DMS53 treated with DMSO at 0.1 percent for 48 hours (cell line): ENCODE measurements around the gene OBSCN.
A peak's percentile ranks its signal among the peaks of the same experiment; 100 is the strongest.

Source experiments
- DNase-seq: peaks from one replicate; lab custom pipeline; 2025; ENCODE audit not compliant: unreplicated experiment; lab: John Stamatoyannopoulos, UW

Gene OBSCN

DNA sequence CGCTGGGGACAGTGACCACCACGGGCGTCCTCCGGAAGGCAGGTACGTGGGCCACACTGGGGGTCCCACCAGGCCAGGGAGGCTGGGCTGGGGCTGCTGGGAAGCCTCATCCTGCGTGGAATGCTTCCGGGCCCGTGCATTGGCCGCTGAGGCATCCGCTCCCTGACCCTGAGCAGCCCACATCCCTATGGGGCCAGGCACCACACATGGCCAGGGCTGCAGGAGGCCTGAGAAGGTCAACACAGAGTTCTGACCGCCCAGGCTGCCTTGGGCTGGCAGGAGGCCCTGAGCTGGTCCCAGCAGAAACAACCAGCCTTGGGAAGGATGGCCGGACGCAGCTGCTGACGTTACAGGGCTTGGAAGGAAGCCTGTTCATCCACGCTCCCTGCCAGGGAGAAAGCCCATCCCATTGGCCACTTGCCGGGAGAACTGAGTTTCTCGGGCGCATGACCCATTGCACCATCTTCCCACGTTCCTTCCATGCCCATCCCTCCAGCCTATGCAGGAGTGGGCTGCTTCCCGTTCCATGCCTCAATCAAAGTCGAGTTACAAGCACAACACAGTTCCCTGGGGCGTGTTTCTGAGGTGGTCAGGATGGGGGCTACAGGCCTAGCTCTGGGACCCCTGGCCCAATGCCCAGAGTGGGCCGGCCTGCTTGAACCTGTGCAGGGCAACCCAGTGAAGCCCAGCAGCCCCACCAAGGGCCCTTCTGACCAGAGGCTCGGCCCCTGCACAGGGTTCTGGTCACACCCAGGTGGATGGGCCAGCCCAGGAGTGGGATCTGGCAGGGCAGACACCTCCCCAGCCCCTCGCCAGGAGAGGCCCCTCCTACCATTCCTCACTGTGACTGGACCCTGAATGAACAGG, 167.1 kb downstream of the OBSCN start:
- DNase-seq: no peak

DNA sequence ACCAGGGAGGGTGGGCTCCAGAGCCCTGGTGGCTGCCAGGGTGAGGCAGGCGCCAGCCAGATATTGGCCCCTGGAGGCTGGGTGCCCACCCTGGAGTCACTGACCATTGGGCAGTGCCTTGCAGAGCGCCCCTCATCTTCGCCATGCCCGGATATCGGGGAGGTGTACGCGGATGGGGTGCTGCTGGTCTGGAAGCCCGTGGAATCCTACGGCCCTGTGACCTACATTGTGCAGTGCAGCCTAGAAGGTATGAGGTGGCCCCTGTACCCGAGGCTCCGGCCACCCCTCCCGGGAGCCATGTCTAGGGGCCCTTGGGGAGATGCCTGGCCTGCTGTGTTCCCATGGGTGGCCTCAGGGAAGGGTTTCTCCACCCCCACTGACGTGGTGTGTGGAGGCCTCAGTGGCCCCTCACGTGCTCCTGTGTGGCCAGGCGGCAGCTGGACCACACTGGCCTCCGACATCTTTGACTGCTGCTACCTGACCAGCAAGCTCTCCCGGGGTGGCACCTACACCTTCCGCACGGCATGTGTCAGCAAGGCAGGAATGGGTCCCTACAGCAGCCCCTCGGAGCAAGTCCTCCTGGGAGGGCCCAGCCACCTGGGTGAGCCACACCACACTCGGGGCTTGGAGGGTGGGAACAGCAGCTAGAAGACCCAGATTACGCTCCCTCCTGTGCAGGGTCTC, 167.9 kb downstream of the OBSCN start:
- DNase-seq: no peak

DNA sequence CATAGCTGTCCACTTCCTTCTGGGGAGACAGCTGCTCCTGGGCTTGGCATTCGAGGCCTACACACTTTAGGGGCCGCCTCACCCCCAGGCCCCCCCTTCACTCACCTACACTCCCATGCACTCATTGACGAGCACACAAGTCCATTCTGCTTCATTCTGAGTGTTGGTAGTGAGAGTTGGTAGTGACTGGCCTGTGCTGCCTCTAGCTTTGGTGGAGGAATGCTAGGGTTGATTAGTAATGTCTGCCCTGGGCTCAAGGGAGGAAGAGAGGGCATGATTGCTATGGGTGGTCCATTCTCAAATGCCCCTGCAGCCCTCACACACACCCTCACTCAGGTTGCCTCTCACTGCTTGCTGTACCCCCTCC, 168.4 kb downstream of the OBSCN start:
- DNase-seq: no peak

DNA sequence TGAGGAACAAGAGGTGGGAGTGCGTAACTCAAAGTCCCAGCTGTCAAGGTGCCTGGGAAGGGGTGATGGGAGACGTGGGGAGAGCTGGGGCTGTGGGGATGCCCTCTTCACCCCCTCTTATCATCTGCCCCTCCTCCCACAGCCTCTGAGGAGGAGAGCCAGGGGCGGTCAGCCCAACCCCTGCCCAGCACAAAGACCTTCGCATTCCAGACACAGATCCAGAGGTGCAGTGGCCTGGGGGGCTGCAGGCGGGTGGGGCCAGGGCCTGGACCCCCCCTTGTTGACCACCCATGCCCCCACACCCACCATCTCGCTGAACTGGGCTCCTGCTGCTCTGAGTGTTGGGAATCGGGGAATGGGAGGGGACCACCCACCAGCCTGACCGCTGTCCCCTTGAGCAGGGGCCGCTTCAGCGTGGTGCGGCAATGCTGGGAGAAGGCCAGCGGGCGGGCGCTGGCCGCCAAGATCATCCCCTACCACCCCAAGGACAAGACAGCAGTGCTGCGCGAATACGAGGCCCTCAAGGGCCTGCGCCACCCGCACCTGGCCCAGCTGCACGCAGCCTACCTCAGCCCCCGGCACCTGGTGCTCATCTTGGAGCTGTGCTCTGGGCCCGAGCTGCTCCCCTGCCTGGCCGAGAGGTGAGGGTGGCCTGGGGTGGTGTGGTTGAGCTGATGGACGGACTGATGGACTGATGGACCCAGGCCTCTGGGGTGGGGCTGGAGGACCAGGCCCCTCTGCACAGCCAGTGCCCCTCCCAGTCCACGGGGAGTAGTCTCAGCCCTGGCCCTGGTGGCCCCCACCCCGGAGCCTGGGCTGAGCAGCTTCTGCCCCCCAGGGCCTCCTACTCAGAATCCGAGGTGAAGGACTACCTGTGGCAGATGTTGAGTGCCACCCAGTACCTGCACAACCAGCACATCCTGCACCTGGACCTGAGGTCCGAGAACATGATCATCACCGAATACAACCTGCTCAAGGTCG, 169.1 kb downstream of the OBSCN start:
- no peak for DNase-seq

DNA sequence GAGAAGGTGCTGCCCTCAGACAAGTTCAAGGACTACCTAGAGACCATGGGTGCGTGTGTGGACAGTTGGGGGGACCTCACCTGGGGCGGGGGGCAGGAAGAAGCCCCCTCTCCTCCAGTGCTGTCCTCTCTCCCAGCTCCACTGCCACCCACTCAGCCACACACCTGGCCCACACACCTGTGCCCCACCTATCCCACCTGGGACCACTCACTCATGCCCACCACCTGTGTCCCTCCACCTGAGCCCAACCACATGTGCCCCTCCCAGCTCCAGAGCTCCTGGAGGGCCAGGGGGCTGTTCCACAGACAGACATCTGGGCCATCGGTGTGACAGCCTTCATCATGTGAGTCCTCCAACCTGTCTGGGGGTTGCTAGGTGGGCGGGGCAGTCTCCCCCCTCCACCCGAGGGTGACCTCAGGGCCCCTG, 169.8 kb downstream of the OBSCN start:
- DNase-seq: no peak

DNA sequence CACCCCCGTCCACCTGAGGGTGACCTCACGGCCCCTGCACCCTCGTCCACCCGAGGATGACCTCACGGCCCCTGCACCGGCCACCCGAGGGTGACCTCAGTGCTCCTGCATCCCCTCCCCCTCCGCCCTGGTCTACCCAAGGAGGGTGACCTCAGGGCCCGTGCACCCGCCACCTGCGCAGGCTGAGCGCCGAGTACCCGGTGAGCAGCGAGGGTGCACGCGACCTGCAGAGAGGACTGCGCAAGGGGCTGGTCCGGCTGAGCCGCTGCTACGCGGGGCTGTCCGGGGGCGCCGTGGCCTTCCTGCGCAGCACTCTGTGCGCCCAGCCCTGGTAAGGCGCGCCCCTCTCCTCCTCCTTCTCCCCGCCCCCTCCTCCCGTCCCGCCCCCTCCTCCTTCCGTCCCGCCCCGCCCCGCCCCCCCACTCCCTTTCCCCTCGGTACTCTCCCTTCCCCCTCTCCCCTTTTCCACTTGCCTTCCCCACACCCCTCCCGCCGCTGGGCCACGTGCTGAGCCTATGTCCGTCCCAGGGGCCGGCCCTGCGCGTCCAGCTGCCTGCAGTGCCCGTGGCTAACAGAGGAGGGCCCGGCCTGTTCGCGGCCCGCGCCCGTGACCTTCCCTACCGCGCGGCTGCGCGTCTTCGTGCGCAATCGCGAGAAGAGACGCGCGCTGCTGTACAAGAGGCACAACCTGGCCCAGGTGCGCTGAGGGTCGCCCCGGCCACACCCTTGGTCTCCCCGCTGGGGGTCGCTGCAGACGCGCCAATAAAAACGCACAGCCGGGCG, 170.4 kb downstream of the OBSCN start:
- peak; percentile 58 for DNase-seq

DNA sequence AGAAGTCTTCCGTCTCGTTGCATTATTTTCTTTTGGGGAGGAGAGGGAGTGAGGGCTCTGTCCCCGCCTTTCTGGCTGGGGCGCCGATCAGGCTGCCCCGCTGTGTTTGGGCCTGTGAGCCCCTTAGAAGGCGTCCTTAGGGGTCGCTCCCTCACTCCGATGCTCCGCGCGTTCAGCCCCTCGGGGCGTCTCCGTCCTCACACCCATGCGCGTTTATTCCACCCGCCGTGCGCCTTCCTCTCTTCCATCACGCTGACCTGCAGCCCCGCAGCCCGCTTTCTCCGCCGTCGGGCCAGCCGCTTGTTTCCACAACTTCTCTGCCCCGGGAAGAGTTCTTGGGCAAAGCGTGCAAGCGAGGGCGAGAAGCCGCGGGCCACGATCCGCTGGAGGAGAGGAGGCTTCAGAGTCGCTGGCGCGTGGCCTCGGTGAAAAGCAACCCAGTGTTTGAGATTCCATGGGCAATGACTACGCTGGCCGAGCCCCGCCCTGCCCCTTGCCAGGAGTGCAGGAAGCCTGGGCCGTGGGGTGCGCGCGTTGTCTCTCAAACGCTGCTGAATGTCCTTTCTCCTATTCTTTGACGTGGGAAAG, 171.1 kb downstream of the OBSCN start:
- DNase-seq: peak; percentile 25

DNA sequence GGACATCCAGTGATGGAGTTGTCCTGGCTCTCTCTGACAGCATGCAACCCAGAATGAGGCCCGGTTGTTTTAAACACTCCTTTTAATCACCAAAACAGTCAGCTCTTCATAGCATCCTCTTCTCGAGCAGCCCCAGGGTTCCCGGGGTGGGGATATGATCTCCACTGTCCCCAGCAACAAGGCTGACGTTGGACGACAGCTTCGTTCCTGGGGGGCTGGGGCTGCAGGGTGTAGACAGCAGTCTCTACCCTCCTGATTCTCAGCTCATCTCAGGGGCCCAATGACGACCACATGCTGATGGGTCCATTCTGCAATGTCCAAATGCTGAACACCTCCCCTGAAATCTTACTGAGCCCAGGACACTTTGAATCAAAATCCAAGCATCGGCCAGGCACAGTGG, 171.8 kb downstream of the OBSCN start:
- no peak for DNase-seq

DNA sequence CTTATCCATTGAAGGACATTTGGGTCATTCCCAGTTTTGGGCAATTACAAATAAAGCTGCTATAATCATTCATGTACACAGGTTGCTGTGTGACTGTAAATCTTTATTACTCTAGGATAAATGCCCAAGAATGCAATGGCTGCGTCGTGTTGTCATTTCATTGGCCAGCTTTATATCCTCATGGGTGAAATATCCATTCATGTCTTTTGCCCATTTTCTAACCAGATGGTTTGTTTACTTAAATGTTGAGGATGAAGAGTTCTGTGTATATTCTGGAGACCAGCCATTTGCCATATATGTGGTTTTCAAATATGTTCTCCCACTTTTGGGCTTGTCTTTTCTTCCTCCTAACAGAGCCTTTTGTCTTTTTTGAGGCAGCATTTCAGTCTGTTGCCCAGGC, 173.5 kb downstream of the OBSCN start:
- DNase-seq: no peak

DNA sequence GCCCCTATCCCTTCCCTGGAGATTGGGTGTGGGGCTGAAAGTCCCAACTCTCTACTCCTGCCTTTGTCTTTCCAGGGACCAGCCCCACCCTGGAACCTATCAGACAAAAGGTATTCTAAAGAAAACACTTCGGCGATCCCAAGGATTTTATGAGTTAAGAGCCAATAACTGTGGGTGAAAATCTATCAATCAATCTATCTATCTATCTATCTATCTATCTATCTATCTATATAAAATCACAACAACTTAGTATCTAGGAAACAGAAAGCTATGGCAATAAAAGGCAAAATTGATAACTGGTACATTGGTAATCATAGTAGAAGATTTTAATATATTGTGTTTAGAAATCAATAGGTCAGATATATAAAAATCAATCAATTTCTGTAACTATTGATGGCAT, 175.9 kb downstream of the OBSCN start:
- no peak for DNase-seq

DNA sequence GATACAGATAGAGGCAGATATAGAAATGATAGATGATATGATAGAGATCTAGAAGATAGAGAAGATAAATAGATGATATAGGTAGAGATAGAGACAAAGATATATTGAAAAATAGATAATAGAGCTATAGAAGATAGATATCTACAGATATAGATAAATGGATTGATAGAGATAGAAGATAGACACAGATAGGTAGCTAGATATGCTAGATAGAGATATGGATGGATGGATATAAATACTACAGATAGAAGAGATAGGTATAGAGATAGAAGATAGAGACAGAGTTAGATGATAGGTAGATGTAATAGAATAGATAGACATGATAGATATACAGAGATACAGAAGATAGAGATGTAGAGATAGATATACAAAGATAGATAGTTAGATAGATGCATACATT, 177.4 kb downstream of the OBSCN start:
- DNase-seq: no peak

DNA sequence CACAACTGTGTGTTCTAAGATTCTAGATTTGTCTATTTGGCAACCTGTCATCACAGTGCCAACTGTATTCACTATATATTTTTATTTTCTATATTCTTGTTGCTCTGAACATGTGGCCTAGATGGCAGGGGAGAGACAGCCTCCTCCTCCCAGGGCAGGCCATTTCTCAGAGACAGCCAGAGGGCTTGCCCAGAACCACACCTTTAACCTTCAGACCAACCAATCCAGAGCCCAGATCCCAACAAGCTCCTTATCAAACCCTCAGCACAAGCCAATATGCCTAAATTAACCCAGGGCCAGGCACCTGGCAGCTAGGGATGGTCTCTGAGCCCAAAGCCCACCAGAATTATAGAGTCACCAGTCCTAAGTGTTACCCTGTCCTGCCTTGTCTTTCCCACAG, 179.5 kb downstream of the OBSCN start:
- DNase-seq: no peak

DNA sequence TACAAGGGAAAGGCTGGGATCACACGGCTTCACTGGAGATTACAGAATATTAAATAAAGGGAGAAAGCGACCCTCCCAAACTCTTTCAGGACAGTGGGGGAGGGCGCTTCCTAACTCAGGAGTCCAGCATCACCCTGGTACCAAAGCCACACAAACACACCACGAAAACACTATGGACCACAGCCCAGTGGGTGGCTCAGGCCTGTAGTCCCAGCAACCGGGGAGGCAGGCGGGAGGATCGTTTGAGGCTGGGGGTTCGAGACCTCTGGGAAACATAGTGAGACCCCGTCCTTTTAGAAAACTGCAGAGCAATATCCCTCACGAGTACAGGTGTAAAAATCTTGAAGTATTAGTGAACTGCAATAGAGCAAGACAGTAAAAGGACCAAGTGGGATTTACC, 182.8 kb downstream of the OBSCN start:
- no peak for DNase-seq

DNA sequence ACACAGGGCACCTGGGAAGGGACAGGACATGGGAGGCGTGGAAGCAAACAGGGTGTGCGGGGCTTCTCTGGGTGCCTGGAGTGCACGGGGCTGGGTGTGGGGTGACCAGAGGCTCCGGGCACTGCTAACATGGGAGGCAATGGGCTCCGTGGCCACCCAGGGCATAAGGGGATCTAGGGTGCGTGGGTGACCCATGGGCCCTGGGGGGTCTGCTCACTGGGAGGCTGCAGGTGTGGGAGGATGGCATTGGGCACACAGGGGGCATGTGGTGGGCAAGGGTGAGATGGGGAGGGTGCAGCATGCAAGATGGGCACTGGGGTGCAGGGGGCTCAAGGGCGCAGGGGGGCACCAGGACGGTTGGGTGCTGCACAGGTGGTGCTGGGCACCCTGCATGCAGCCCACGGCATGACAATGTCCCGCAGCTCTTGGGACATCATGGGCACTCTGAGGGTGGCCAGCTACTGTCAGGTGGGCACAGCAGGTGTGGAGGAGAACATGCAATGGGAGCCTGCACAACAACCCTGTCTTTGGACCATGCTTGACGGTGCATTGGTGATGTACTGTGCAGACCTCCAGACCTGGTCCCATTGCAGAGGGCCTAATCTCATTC, 183.7 kb downstream of the OBSCN start:
- no peak for DNase-seq

DNA sequence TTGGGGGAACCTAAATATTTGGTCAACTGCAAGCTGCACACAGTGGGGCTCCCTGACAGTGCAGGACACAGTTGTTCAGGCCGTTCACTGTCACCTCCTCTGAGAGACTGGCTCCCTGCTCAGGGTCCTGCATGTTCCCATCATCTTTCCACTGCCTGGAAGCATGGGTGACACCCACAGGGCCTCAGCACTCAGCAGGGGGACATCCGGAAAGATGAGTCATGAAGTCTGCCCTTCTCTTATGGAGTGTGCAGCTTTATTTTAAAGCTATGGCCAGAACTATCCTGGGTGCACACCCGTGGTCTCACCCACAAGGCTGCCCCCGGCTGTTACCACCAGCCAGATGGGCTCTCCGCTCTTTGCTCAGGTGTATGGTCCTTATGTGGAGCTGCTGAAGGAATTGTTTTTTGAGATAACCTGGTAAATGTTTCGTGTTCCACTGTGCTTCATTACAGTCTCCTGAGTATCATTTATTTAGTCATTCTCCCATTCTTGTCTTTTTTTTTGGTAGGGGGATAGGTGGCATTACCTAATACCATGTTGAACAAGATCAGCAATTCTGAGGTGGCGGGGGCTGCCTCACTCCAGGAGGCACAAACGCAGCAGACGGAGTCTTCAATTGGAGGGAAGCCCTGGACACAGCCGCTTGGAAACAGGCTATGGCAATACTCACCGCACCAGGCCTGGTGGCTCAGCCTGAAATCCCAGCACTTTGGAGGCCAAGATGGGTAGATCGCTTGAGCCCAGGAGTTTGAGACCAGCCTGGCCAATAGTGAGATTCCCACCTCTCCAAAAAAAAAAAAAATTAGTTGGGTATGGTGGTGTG, 184.5 kb downstream of the OBSCN start:
- no peak for DNase-seq

DNA sequence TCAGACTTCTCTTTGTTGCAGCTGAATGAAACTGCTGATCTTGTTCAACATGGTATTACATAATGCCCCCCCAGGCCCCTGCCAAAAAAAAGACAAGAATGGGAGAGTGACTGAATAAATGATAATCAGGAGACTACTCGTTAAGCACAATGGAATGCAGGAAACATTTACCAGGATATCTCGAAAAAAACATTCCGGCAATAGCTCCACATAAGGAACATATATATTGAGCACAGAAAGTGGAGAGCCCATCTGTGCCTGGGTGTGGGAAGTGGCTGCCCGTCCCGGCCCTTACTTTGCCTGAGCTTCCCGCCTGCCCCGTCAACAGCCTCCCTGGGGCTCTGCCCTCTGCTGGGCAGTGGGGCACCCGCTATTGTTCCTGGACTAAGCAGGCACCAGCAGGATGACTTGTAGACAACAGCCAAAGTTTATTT, 185.4 kb downstream of the OBSCN start:
- DNase-seq: peak; percentile 29

DNA sequence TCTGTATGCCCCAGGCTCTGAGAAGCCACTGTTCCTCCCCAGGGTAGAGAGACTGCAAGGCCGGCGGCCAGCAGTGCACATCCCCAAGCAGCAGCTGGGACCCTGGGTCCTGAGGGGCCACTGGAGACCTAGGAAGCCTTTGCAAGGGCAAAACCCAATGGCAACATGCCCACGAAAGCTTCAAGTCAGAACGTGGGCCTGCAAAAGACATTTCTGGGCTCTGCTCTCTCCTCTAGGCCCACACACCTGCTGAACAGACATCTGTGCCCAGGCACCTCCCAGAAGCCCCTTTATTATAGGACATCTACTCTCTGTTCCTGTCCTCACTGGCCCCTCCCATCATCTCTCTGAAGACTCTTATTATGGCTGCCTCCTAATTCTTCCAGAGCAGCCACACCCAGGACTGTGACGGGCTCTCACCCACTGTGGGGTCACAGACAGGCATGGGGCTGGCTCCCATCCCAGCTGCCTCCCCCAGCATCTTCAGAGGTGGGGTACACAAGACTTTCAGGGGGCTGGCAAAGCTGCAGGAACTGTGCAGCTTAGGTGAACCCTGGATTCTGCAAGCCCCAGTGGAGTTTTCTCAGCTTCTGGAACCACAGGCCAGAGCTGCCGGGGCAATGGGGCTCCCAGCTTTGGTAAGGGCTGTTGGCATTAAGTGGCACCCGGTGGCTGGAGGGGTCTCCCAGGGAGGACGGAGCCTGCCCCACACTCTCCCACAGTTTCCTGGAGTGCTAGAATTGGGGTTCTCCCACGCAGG, 186.1 kb downstream of the OBSCN start:
- DNase-seq: no peak
